Panc1 (cell line): ENCODE data around the gene SHISAL2A. TPM values are rescaled to one million over a fixed set of nuclear protein-coding genes. Genes with fewer than 3 reads are reported as not detected.

Source experiments
- ATAC-seq: fragments of 200-7000 bp; cut with Tn5 transposase; 2 replicates; pipeline ENCODE4 v1.9.1; 2020; ENCODE audit warnings: mild to moderate bottlenecking, moderate library complexity
- Bru-seq: library from RNA; stranded (reverse); fragments of 400-500 nt; gene quantifications from one replicate; lab custom pipeline; 2021; lab: Mats Ljungman, UMichigan
- BruChase-seq, 2 experiments: library from RNA; stranded (reverse); fragments of 400-500 nt; gene quantifications; one replicate each; lab custom pipeline; 2021; lab: Mats Ljungman, UMichigan
- BruUV-seq: library from RNA; stranded (reverse); fragments of 400-500 nt; replicated peaks from 2 replicates; lab custom pipeline; 2021; lab: Mats Ljungman, UMichigan
- CTCF ChIA-PET: fragments of 300-600 bp; sonication (Branson Sonifier 250); formaldehyde crosslinking; loops from one replicate; lab custom pipeline; 2022; ENCODE audit warnings: antibody characterized with exemption; lab: Charles Lee
- POLR2A ChIA-PET: fragments of 300-600 bp; sonication (Branson Sonifier 250); formaldehyde crosslinking; loops from one replicate; lab custom pipeline; 2022; ENCODE audit warnings: antibody characterized with exemption; lab: Charles Lee
- DNase-seq: peaks from one replicate; pipeline ENCODE4 v3.0.0-alpha.2; 2010; ENCODE audit warnings: low read depth, low spot score
- H3K27ac ChIP-seq: 2 replicates; pipeline ENCODE4 v1.5.1; 2011; ENCODE audit warnings: mild to moderate bottlenecking, low read length, inconsistent platforms
- H3K27me3 ChIP-seq: fragments of 200-500 bp; sonication (Bioruptor generic); 2 replicates; pipeline ENCODE4 v1.6.0; 2014; ENCODE audit warnings: low read length, inconsistent platforms; ENCODE audit not compliant: control insufficient read depth, insufficient read depth
- H3K36me3 ChIP-seq: fragments of 200-500 bp; sonication (Bioruptor generic); 2 replicates; pipeline ENCODE4 v1.5.1; 2014; ENCODE audit warnings: inconsistent platforms, mild to moderate bottlenecking, low read length, moderate library complexity; ENCODE audit not compliant: control insufficient read depth, insufficient read depth
- H3K4me1 ChIP-seq: 2 replicates; pipeline ENCODE4 v1.5.1; 2011; ENCODE audit warnings: inconsistent platforms, mild to moderate bottlenecking, low read length, moderate library complexity; ENCODE audit not compliant: control insufficient read depth, insufficient read depth
- H3K4me3 ChIP-seq, 2 experiments: 2 replicates each; pipeline ENCODE4 v1.5.1; 2011 to 2012; ENCODE audit warnings: low read depth in 2 of 2, low read length in 2 of 2, mild to moderate bottlenecking in 2 of 2, inconsistent platforms in 1 of 2, moderate library complexity in 1 of 2
- H3K9me3 ChIP-seq: fragments of 200-500 bp; sonication (Bioruptor generic); 2 replicates; pipeline ENCODE4 v1.5.1; 2014; ENCODE audit warnings: low read depth, mild to moderate bottlenecking, inconsistent platforms, low read length, moderate library complexity; ENCODE audit not compliant: control insufficient read depth, insufficient read depth
- POLR2AphosphoS5 ChIP-seq: IDR thresholded peaks from 2 replicates; pipeline ENCODE4 v1.6.1; 2012; ENCODE audit warnings: mild to moderate bottlenecking, low read depth, low read length, moderate library complexity
- SIN3A ChIP-seq: IDR thresholded peaks from 2 replicates; pipeline ENCODE4 v1.6.1; 2012; ENCODE audit warnings: low read depth, mild to moderate bottlenecking, low read length, moderate library complexity, borderline replicate concordance; ENCODE audit not compliant: insufficient read depth
- TCF7L2 ChIP-seq: IDR thresholded peaks from 2 replicates; pipeline ENCODE4 v1.6.1; 2011; ENCODE audit warnings: mild to moderate bottlenecking, low read depth, low read length, inconsistent platforms
- in situ Hi-C: cut with HindIII; loops from 2 replicates; pipeline ENCODE4 v1.10.0; 2016; ENCODE audit warnings: low sequenced_read_pairs, low pct_unique_long_range_greater_than_20kb
- intact Hi-C: fragments of 100-400 bp; cut with micrococcal nuclease; formaldehyde crosslinking; loops from one replicate; pipeline ENCODE4 v1.10.0; 2022; ENCODE audit not compliant: unreplicated experiment
- long read RNA-seq: library from polyadenylated mRNA; unstranded; transcript quantifications from one replicate; pipeline ENCODE4 v2.0.0, GENCODE V29; 2021; ENCODE audit not compliant: unreplicated experiment
- polyA plus RNA-seq: library from polyadenylated mRNA; unstranded; fragments of >200 nt; gene quantifications from one replicate; pipeline ENCODE4 v1.2.1, GENCODE V29; 2012; ENCODE audit warnings: missing spikeins; ENCODE audit not compliant: insufficient read length
- total RNA-seq: library from RNA; stranded (reverse); gene quantifications from one replicate; pipeline ENCODE4 v1.2.1, GENCODE V29; 2021; ENCODE audit not compliant: unreplicated experiment
- TF ChIP-seq, protein P1 (sequence below), 2 experiments: IDR thresholded peaks; 2 replicates each; pipeline ENCODE4 v1.6.1; 2011 to 2012; ENCODE audit warnings: low read depth in 2 of 2, control low read depth in 1 of 2, low read length in 1 of 2, mild to moderate bottlenecking in 1 of 2, moderate library complexity in 1 of 2; ENCODE audit not compliant: insufficient read depth in 1 of 2
- TF ChIP-seq, protein P2 (sequence below): fragments of 450-650 bp; IDR thresholded peaks from 2 replicates; pipeline ENCODE4 v1.5.1; 2017; ENCODE audit warnings: mild to moderate bottlenecking

The SHISAL2A gene
- total RNA-seq (0.23 TPM), Bru-seq, nascent RNA (percentile 14 among the genes with signal in this experiment), BruChase-seq, experiment 1, labeled RNA remaining after a 2-hour chase (percentile 11 among the genes with signal in this experiment), BruChase-seq, experiment 2, labeled RNA remaining after a 6-hour chase (percentile 7 among the genes with signal in this experiment)
- 0.39 TPM for polyA plus RNA-seq
- long read RNA-seq, result 0 reads

DNA sequence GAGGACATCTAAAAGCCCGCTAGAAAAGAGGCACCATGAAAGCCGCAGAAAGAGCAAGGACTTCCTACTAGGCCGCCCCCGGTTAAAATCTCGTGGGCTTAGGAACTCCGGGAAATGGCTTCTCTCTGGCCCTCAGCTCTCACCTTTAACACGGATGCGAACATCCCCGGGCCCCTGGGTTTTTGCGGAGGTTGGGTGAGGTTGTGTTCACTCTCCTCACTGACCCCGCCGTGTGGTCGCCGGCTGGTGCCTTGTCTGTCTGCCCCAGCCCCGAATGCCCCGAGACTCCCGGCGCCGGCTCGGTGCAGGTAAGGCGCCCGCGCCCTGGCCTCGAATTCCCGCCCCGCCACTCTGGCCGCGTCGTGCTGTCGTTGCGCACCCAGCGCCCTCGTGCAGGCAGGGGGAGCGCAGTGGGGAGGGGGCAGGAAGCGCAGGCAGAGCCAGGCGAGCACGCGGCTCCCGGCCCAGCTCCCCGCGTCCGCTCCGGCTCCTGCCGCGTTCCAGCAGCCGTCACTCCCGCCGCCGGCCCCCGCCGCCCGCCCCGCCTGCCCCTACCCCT, at the start of gene SHISAL2A:
Gene SHISAL2A (plus strand): TSS at position 437 of the 559 bp plus-strand sequence. CDS start 326 bp downstream, outside the sequence.
- Histone ChIP-seq H3K9me3 (no peaks in the 10 kb centered on the region), H3K4me3 (peak within 1 kb of the TSS; percentile 28 to 32; a peak in 3 of 4 replicates), H3K27me3 (peaks cover 16% of the 10 kb centered on the region), H3K27ac (no peak within 1 kb of the TSS), H3K36me3 (no peaks in the 10 kb centered on the region), H3K4me1 (no peaks in the 10 kb centered on the region)
- ATAC-seq (peak; percentile 66), DNase-seq (no peak)
- ChIA-PET CTCF (no interaction called here), POLR2A (no interaction called here)
- intact Hi-C loops, result no loop called here
- BruUV-seq, result no TSS peak
- in situ Hi-C loops, result no loop called here
- TF ChIP-seq POLR2AphosphoS5, result no peak

DNA sequence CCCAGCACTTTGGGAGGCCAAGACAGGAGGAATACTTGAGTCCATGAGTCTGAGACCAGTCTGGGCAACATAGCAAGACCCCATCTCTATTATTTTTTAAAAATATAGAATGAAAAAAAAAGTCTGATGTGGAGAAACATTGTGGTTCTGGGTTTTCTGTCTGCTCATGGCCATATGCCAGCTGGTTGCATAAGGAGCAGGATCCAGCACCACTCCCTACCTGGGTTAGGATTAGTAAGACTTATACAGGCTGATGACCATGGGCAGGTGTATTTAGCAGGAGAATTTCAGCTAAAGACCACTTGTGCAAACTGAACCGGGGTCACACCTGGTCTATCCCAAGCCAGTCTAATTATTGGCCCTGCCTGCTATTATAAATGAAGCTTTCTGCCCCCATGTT, 47.5 kb upstream of the SHISAL2A start:
- no peak for ATAC-seq
- ChIA-PET POLR2A (no interaction called here), CTCF (no interaction called here)
- Histone ChIP-seq H3K4me1 (no peaks in the 10 kb centered on the region), H3K36me3 (no peaks in the 10 kb centered on the region), H3K9me3 (no peaks in the 10 kb centered on the region), H3K27ac (no peak overlapping the region), H3K4me3 (no peak overlapping the region), H3K27me3 (no peaks in the 10 kb centered on the region; the same call in 1 of the 2 replicates)
- in situ Hi-C loops (no loop called here), intact Hi-C loops (no loop called here)
- TF ChIP-seq TCF7L2 (no peak), POLR2AphosphoS5 (no peak)
- no peak for DNase-seq
- no TSS peak for BruUV-seq

DNA sequence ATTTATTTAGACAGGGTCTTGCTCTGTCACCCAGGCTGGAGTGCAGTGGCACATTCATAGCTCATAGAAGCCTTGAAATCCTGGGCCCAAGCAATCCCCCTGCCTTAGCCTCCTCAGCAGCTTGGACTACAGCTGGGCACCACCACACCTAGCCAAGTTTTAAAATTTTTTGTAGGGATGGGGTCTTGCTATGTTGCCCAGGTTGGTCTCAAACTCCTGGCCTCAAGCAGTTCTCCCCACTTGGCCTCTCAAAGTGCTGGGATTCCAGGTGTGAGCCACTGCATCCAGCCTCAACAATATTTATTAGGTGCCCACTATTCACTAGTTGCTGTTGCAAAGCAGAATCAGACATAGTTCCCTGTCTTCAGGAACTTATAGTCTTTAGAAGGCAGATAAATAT, 44.9 kb upstream of the SHISAL2A start:
- DNase-seq, result no peak
- ChIA-PET POLR2A (no interaction called here), CTCF (no interaction called here)
- in situ Hi-C loops, result no loop called here
- intact Hi-C loops, result no loop called here
- TF ChIP-seq POLR2AphosphoS5, result no peak
- TF ChIP-seq, protein P1, sequence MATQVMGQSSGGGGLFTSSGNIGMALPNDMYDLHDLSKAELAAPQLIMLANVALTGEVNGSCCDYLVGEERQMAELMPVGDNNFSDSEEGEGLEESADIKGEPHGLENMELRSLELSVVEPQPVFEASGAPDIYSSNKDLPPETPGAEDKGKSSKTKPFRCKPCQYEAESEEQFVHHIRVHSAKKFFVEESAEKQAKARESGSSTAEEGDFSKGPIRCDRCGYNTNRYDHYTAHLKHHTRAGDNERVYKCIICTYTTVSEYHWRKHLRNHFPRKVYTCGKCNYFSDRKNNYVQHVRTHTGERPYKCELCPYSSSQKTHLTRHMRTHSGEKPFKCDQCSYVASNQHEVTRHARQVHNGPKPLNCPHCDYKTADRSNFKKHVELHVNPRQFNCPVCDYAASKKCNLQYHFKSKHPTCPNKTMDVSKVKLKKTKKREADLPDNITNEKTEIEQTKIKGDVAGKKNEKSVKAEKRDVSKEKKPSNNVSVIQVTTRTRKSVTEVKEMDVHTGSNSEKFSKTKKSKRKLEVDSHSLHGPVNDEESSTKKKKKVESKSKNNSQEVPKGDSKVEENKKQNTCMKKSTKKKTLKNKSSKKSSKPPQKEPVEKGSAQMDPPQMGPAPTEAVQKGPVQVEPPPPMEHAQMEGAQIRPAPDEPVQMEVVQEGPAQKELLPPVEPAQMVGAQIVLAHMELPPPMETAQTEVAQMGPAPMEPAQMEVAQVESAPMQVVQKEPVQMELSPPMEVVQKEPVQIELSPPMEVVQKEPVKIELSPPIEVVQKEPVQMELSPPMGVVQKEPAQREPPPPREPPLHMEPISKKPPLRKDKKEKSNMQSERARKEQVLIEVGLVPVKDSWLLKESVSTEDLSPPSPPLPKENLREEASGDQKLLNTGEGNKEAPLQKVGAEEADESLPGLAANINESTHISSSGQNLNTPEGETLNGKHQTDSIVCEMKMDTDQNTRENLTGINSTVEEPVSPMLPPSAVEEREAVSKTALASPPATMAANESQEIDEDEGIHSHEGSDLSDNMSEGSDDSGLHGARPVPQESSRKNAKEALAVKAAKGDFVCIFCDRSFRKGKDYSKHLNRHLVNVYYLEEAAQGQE (IDR thresholded peaks at IDR 0.05; ENCODE audit: insufficient read depth in 1 of 2, low read depth in 2 of 2, low read length in 1 of 2), result no peak
- TF ChIP-seq, protein P2, sequence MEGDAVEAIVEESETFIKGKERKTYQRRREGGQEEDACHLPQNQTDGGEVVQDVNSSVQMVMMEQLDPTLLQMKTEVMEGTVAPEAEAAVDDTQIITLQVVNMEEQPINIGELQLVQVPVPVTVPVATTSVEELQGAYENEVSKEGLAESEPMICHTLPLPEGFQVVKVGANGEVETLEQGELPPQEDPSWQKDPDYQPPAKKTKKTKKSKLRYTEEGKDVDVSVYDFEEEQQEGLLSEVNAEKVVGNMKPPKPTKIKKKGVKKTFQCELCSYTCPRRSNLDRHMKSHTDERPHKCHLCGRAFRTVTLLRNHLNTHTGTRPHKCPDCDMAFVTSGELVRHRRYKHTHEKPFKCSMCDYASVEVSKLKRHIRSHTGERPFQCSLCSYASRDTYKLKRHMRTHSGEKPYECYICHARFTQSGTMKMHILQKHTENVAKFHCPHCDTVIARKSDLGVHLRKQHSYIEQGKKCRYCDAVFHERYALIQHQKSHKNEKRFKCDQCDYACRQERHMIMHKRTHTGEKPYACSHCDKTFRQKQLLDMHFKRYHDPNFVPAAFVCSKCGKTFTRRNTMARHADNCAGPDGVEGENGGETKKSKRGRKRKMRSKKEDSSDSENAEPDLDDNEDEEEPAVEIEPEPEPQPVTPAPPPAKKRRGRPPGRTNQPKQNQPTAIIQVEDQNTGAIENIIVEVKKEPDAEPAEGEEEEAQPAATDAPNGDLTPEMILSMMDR, result no peak
- TF ChIP-seq SIN3A, result no peak
- TF ChIP-seq TCF7L2, result no peak
- Histone ChIP-seq H3K4me1 (no peaks in the 10 kb centered on the region), H3K27me3 (no peaks in the 10 kb centered on the region; the same call in 1 of the 2 replicates), H3K27ac (no peak overlapping the region), H3K9me3 (no peaks in the 10 kb centered on the region), H3K4me3 (no peak overlapping the region), H3K36me3 (no peaks in the 10 kb centered on the region)
- no peak for ATAC-seq
- no TSS peak for BruUV-seq
